ENCODE results near the gene ZNF341. TPM values are rescaled to one million over a fixed set of nuclear protein-coding genes. Genes with fewer than 3 reads are reported as not detected.

Gene ZNF341
- total and polyA plus RNA-seq, 2 experiments from 2014 or later, result 4.3 to 6.1 TPM

GRCh38 chr20:33725607-33726264 is 6.1 kb upstream of the ZNF341 start:
- TF ChIP-seq ETS1 (IDR thresholded peaks at IDR 0.05), result no peak
- TF ChIP-seq EZH2phosphoT487 (IDR thresholded peaks at IDR 0.05; ENCODE audit: unreplicated experiment), result no peak
- TF ChIP-seq NANOG (IDR thresholded peaks at IDR 0.05; ENCODE audit: borderline replicate concordance), result no peak
- no peak for TF ChIP-seq CREB1 (CRISPR knock-in tag; IDR thresholded peaks at IDR 0.05; ENCODE audit: low read depth)
- TF ChIP-seq POLR2AphosphoS5 (IDR thresholded peaks at IDR 0.05; ENCODE audit: low read depth), result no peak
- no peak for TF ChIP-seq REST (IDR thresholded peaks at IDR 0.05; ENCODE audit: unreplicated experiment)
- no peak for TF ChIP-seq JUNB (IDR thresholded peaks at IDR 0.05; ENCODE audit: unreplicated experiment)
- no peak for TF ChIP-seq ZNF331 (CRISPR knock-in tag; IDR thresholded peaks at IDR 0.05; ENCODE audit: low read depth)
- no peak for TF ChIP-seq EZH2 (IDR thresholded peaks at IDR 0.05; ENCODE audit: low read depth, unreplicated experiment)
- no peak for TF ChIP-seq STAT1 (IDR thresholded peaks at IDR 0.05; ENCODE audit: unreplicated experiment)
- TF ChIP-seq CTCF (conservative IDR thresholded peaks at IDR 0.05; ENCODE audit: low read depth in 2 of 2), result no peak
- TF ChIP-seq ZNF114 (CRISPR knock-in tag; IDR thresholded peaks at IDR 0.05), result no peak
- H2AFZ ChIP-seq, result no peak overlapping the region
- ATAC-seq (no peak), DNase-seq (ENCODE audit: low spot score) (no peak)
- Mint-ChIP-seq H3K27ac (no peak overlapping the region), H3K36me3 (ENCODE audit: low read depth) (no peaks in the 10 kb centered on the region), H3K4me1 (no peaks in the 10 kb centered on the region), H3K9me3 (peaks cover 6% of the 10 kb centered on the region; the same call in 1 of the 3 replicates), H3K4me3 (no peak overlapping the region), H3K27me3 (ENCODE audit: insufficient read depth, low read depth, poor library complexity) (peaks cover 14% of the 10 kb centered on the region)
- H3K4me3 ChIP-seq, result no peak overlapping the region
- no peaks in the 10 kb centered on the region for H3K79me2 ChIP-seq (replicated peaks; ENCODE audit: insufficient read depth)
- no peaks in the 10 kb centered on the region for H3K4me1 ChIP-seq (ENCODE audit: insufficient read depth)
- H3K36me3 ChIP-seq (ENCODE audit: insufficient read depth), result no peaks in the 10 kb centered on the region
- H4K20me1 ChIP-seq (replicated peaks; ENCODE audit: insufficient read depth), result no peaks in the 10 kb centered on the region
- no peak overlapping the region for H3K4me2 ChIP-seq
- no peaks in the 10 kb centered on the region for H3K27me3 ChIP-seq (ENCODE audit: insufficient read depth)
- H3K27ac ChIP-seq (ENCODE audit: low read depth), result no peak overlapping the region
- H3F3A ChIP-seq (replicated peaks; ENCODE audit: low read depth), result no peaks in the 10 kb centered on the region
- no peaks in the 10 kb centered on the region for H3K9me2 ChIP-seq (ENCODE audit: insufficient read depth)

Measured in GM23338 (cell line).